Neural cell (in vitro differentiated cells): ENCODE data around the gene ADCY7. TPM values are rescaled to one million over a fixed set of nuclear protein-coding genes. Genes with fewer than 3 reads are reported as not detected.

Experiments used
- H2AFZ ChIP-seq: fragments of 200-600, 300-800 bp; sonication (generic), shearing (Covaris generic); 2 replicates; pipeline ENCODE4 v1.6.0; 2014; ENCODE audit warnings: low read depth, mild to moderate bottlenecking, antibody characterized with exemption, low read length, moderate library complexity
- H3F3A ChIP-seq: fragments of 200-600 bp; shearing (Covaris generic); 2 replicates; pipeline ENCODE4 v1.6.1; 2016; ENCODE audit warnings: mild to moderate bottlenecking, moderate library complexity, mixed read lengths, antibody characterized with exemption, low read length; ENCODE audit not compliant: insufficient read depth, poor library complexity, severe bottlenecking
- H3K27ac ChIP-seq: fragments of 200-600, 300-800 bp; sonication (generic), shearing (Covaris generic); 2 replicates; pipeline ENCODE4 v1.5.1; 2014; ENCODE audit warnings: mild to moderate bottlenecking, low read length, moderate library complexity
- H3K27me3 ChIP-seq: fragments of 300-800, 200-600 bp; sonication (generic), shearing (Covaris generic); 2 replicates; pipeline ENCODE4 v1.6.0; 2014; ENCODE audit warnings: mild to moderate bottlenecking, low read depth, low read length, moderate library complexity; ENCODE audit not compliant: insufficient read depth
- H3K36me3 ChIP-seq: fragments of 300-800, 200-600 bp; sonication (generic), shearing (Covaris generic); 2 replicates; pipeline ENCODE4 v1.5.1; 2014; ENCODE audit warnings: mild to moderate bottlenecking, antibody characterized with exemption, low read length, moderate library complexity; ENCODE audit not compliant: insufficient read depth
- H3K4me2 ChIP-seq: fragments of 300-800, 200-600 bp; sonication (generic), shearing (Covaris generic); 2 replicates; pipeline ENCODE4 v1.6.0; 2014; ENCODE audit warnings: mild to moderate bottlenecking, low read length
- H3K4me3 ChIP-seq: fragments of 300-800, 200-600 bp; sonication (generic), shearing (Covaris generic); 2 replicates; pipeline ENCODE4 v1.5.1; 2014; ENCODE audit warnings: mild to moderate bottlenecking, low read length, moderate library complexity
- H3K79me2 ChIP-seq: fragments of 200-600 bp; shearing (Covaris generic); replicated peaks from 2 replicates; pipeline ENCODE4 v1.6.0; 2014; ENCODE audit warnings: mild to moderate bottlenecking, low read length, moderate library complexity; ENCODE audit not compliant: insufficient read depth
- H3K9ac ChIP-seq: fragments of 300-800, 200-600 bp; sonication (generic), shearing (Covaris generic); 2 replicates; pipeline ENCODE4 v1.6.1; 2016; ENCODE audit warnings: mild to moderate bottlenecking, low read length, mixed read lengths
- H3K9me2 ChIP-seq: fragments of 200-600 bp; shearing (Covaris generic); 2 replicates; pipeline ENCODE4 v1.6.1; 2016; ENCODE audit warnings: mild to moderate bottlenecking, low read length, mixed read lengths; ENCODE audit not compliant: insufficient read depth
- H3K9me3 ChIP-seq: fragments of 200-600, 300-800 bp; sonication (generic), shearing (Covaris generic); 2 replicates; pipeline ENCODE4 v1.6.1; 2016; ENCODE audit warnings: mild to moderate bottlenecking, mixed run types, low read length, moderate library complexity, mixed read lengths
- H4K20me1 ChIP-seq: fragments of 200-600 bp; shearing (Covaris generic); 2 replicates; pipeline ENCODE4 v1.6.1; 2016; ENCODE audit warnings: mild to moderate bottlenecking, mixed run types; ENCODE audit not compliant: insufficient read depth
- CTCF ChIP-seq: fragments of 450-650 bp; IDR thresholded peaks from 2 replicates; pipeline ENCODE4 v1.5.1; 2014; ENCODE audit warnings: antibody characterized with exemption, mild to moderate bottlenecking, moderate library complexity; ENCODE audit not compliant: poor library complexity, severe bottlenecking
- EP300 ChIP-seq: fragments of 450-650 bp; conservative IDR thresholded peaks from 2 replicates; pipeline ENCODE4 v1.6.1; 2014; ENCODE audit warnings: antibody characterized with exemption, mild to moderate bottlenecking, moderate library complexity; ENCODE audit not compliant: poor library complexity, severe bottlenecking
- EZH2 ChIP-seq: fragments of 200-600, 300-800 bp; shearing (Covaris generic), sonication (generic); IDR thresholded peaks from 2 replicates; pipeline ENCODE4 v1.6.1; 2014; ENCODE audit warnings: antibody characterized with exemption, low read length, borderline replicate concordance, mild to moderate bottlenecking; ENCODE audit not compliant: insufficient read depth, poor library complexity, severe bottlenecking
- MXI1 ChIP-seq: fragments of 450-650 bp; conservative IDR thresholded peaks from 2 replicates; pipeline ENCODE4 v1.6.1; 2014; ENCODE audit warnings: antibody characterized with exemption, mild to moderate bottlenecking; ENCODE audit not compliant: poor library complexity, severe bottlenecking
- POLR2AphosphoS5 ChIP-seq: IDR thresholded peaks from 2 replicates; pipeline ENCODE4 v1.6.1; 2012
- RAD21 ChIP-seq: fragments of 450-650 bp; conservative IDR thresholded peaks from 2 replicates; pipeline ENCODE4 v1.6.1; 2014; ENCODE audit warnings: antibody characterized with exemption, mild to moderate bottlenecking, moderate library complexity
- REST ChIP-seq: IDR thresholded peaks from 2 replicates; pipeline ENCODE4 v1.6.1; 2012; ENCODE audit warnings: borderline replicate concordance
- SMC3 ChIP-seq: fragments of 450-650 bp; conservative IDR thresholded peaks from 2 replicates; pipeline ENCODE4 v1.6.1; 2014; ENCODE audit warnings: antibody characterized with exemption, mild to moderate bottlenecking, moderate library complexity; ENCODE audit not compliant: poor library complexity
- TAF1 ChIP-seq: IDR thresholded peaks from 2 replicates; pipeline ENCODE4 v1.6.1; 2012; ENCODE audit warnings: low read depth
- polyA plus RNA-seq: library from polyadenylated mRNA; depleted of rRNA; stranded (reverse); fragments of >200 nt; gene quantifications from 2 replicates; pipeline ENCODE4 v1.2.3, GENCODE V29; 2014

Gene ADCY7
- polyA plus RNA-seq, 1 donor from 2014 or later, result 2.0 TPM

- H3K79me2 ChIP-seq, result no peaks in the 10 kb centered on the region
- no peak for TF ChIP-seq RAD21
- TF ChIP-seq TAF1, result no peak
- TF ChIP-seq REST, result no peak
- TF ChIP-seq EZH2, result no peak
- TF ChIP-seq CTCF, result no peak
- no peak for TF ChIP-seq MXI1
- no peak for TF ChIP-seq POLR2AphosphoS5
- no peak for TF ChIP-seq EP300
- no peak for TF ChIP-seq SMC3
- no peak overlapping the region for H3K4me3 ChIP-seq
- no peak overlapping the region for H3K9ac ChIP-seq
- H3K36me3 ChIP-seq, result peaks cover 7% of the 10 kb centered on the region
- no peaks in the 10 kb centered on the region for H3F3A ChIP-seq
- H3K9me3 ChIP-seq, result no peaks in the 10 kb centered on the region
- no peaks in the 10 kb centered on the region for H3K9me2 ChIP-seq
- no peaks in the 10 kb centered on the region for H3K27me3 ChIP-seq
- H3K27ac ChIP-seq, result no peak overlapping the region
- no peak overlapping the region for H2AFZ ChIP-seq
- no peak overlapping the region for H3K4me2 ChIP-seq
- H4K20me1 ChIP-seq, result no peaks in the 10 kb centered on the region
Measured at GRCh38 chr16:50336884-50337283, 70.5 kb downstream of the ADCY7 start.

- Histone ChIP-seq H4K20me1 (no peaks in the 10 kb centered on the region), H3K36me3 (peaks cover 7% of the 10 kb centered on the region), H3K9me3 (no peaks in the 10 kb centered on the region), H3K9me2 (no peaks in the 10 kb centered on the region), H3F3A (no peaks in the 10 kb centered on the region), H2AFZ (no peak overlapping the region), H3K27me3 (no peaks in the 10 kb centered on the region), H3K9ac (no peak overlapping the region), H3K79me2 (no peaks in the 10 kb centered on the region), H3K27ac (no peak overlapping the region), H3K4me3 (no peak overlapping the region), H3K4me2 (no peak overlapping the region)
- TF ChIP-seq SMC3, result no peak
- no peak for TF ChIP-seq EZH2
- TF ChIP-seq REST, result no peak
- TF ChIP-seq TAF1, result no peak
- TF ChIP-seq CTCF, result no peak
- no peak for TF ChIP-seq RAD21
- TF ChIP-seq POLR2AphosphoS5, result no peak
- TF ChIP-seq MXI1, result no peak
- TF ChIP-seq EP300, result no peak
Measured at GRCh38 chr16:50338371-50339231, 72.2 kb downstream of the ADCY7 start.
